ENCODE data around the gene TTC28. TPM values are rescaled to one million over a fixed set of nuclear protein-coding genes. Genes with fewer than 3 reads are reported as not detected.
"Not testable (repeated sequence)": the region's sequence is repeated elsewhere in the genome, so short reads cannot be mapped to it uniquely, and the experiment has no call there.

Gene TTC28
- total RNA-seq, 2 donors from 2014 or later: 94.2 to 170 TPM

GRCh38 chr22:28521451-28521850, 158.2 kb downstream of the TTC28 start:
- DNase-seq (ENCODE audit: low spot score) (no peak), ATAC-seq (ENCODE audit: insufficient number of reproducible peaks, low FRiP score, low read depth) (no peak)
- Histone ChIP-seq H3K4me1 (ENCODE audit: control insufficient read depth in 1 of 2, low read depth in 2 of 2) (peaks cover 0 to 6% of the 10 kb centered on the region in 2 donors), H3K27me3 (replicated peaks; ENCODE audit: insufficient read depth) (no peaks in the 10 kb centered on the region), H3K27ac (no peak overlapping the region), H3K4me3 (no peak overlapping the region), H3K9me3 (no peaks in the 10 kb centered on the region), H3K36me3 (no peaks in the 10 kb centered on the region)
- TF ChIP-seq CTCF (IDR thresholded peaks at IDR 0.05): no peak

GRCh38 chr22:28514321-28514821, 165.3 kb downstream of the TTC28 start:
- no peak overlapping the region for H3K4me3 ChIP-seq
- DNase-seq (ENCODE audit: low spot score) (no peak), ATAC-seq (ENCODE audit: insufficient number of reproducible peaks, low FRiP score, low read depth) (no peak)
- no peak for TF ChIP-seq CTCF (IDR thresholded peaks at IDR 0.05)
- no peaks in the 10 kb centered on the region for H3K36me3 ChIP-seq
- H3K9me3 ChIP-seq: peaks cover 3% of the 10 kb centered on the region
- H3K27me3 ChIP-seq (replicated peaks; ENCODE audit: insufficient read depth): no peaks in the 10 kb centered on the region
- no peak overlapping the region for H3K27ac ChIP-seq
- peaks cover 4% of the 10 kb centered on the region in 2 donors for H3K4me1 ChIP-seq (ENCODE audit: control insufficient read depth in 1 of 2, low read depth in 2 of 2)

- H3K4me3 ChIP-seq; H3K4me1 ChIP-seq (ENCODE audit: control insufficient read depth in 1 of 2, low read depth in 2 of 2); H3K36me3 ChIP-seq; H3K9me3 ChIP-seq; H3K27me3 ChIP-seq (replicated peaks; ENCODE audit: insufficient read depth); H3K27ac ChIP-seq; DNase-seq (ENCODE audit: low spot score); ATAC-seq (ENCODE audit: insufficient number of reproducible peaks, low FRiP score, low read depth): not testable (repeated sequence)
Observed at GRCh38 chr22:28512387-28512786, 167.3 kb downstream of the TTC28 start.

DNA sequence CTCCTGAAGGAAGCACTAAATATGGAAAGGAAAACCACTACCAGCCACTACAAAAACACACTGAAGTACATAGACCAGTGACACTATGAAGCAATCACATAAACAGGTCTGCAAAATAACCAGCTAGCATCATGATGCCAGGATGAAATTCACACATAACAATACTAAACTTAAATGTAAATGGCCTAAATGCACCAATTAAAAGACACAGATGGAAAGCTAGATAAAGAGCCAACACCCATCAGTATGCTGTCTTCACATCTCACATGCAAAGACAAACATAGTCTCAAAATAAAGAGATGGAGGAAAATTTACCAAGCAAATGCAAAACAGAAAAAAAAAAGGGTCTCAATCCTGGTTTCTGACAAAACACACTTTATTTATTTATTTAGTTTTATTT, 171.7 kb downstream of the TTC28 start:
- no peaks in the 10 kb centered on the region for H3K27me3 ChIP-seq (replicated peaks; ENCODE audit: insufficient read depth)
- H3K4me3 ChIP-seq: no peak overlapping the region
- H3K27ac ChIP-seq: no peak overlapping the region
- no peaks in the 10 kb centered on the region for H3K4me1 ChIP-seq (ENCODE audit: control insufficient read depth in 1 of 2, low read depth in 2 of 2)
- DNase-seq (ENCODE audit: low spot score) (no peak), ATAC-seq (ENCODE audit: insufficient number of reproducible peaks, low FRiP score, low read depth) (no peak)
- no peak for TF ChIP-seq CTCF (IDR thresholded peaks at IDR 0.05)
- no peaks in the 10 kb centered on the region for H3K36me3 ChIP-seq
- peaks cover 3% of the 10 kb centered on the region for H3K9me3 ChIP-seq

- no peak overlapping the region for H3K27ac ChIP-seq
- TF ChIP-seq CTCF (IDR thresholded peaks at IDR 0.05): no peak
- H3K9me3 ChIP-seq: peaks cover 2% of the 10 kb centered on the region
- ATAC-seq (ENCODE audit: insufficient number of reproducible peaks, low FRiP score, low read depth): no peak
- H3K4me1 ChIP-seq (ENCODE audit: control insufficient read depth in 1 of 2, low read depth in 2 of 2): no peaks in the 10 kb centered on the region
- no peaks in the 10 kb centered on the region for H3K27me3 ChIP-seq (replicated peaks; ENCODE audit: insufficient read depth)
- H3K36me3 ChIP-seq: no peaks in the 10 kb centered on the region
- no peak for DNase-seq (ENCODE audit: low spot score)
- H3K4me3 ChIP-seq: peak overlapping the region; percentile 39
Observed at GRCh38 chr22:28506150-28506535, 173.5 kb downstream of the TTC28 start.

Measured in thoracic aorta (tissue), 2 donors.